PFSK-1 (cell line): ENCODE data around the gene RUNX1.

ENCODE experiments used
- FOXP2 ChIP-seq: optimal IDR thresholded peaks from 2 replicates; pipeline ENCODE3; 2011; ENCODE audit warnings: borderline replicate concordance, control low read depth, inconsistent platforms; ENCODE audit not compliant: insufficient read depth; ENCODE audit errors: extremely low read length, extremely low read depth
- POLR2AphosphoS5 ChIP-seq: IDR thresholded peaks from 2 replicates; pipeline ENCODE4 v1.6.1; 2012; ENCODE audit warnings: low read depth, mild to moderate bottlenecking, control low read depth, low read length, moderate library complexity
- REST ChIP-seq, 2 experiments: IDR thresholded peaks; 2 replicates each; pipeline versions ENCODE4 v1.6.1 to v1.8.0; 2011 to 2012; ENCODE audit warnings: low read depth in 2 of 2, low read length in 2 of 2, control low read depth in 1 of 2, inconsistent platforms in 1 of 2, mild to moderate bottlenecking in 1 of 2, moderate library complexity in 1 of 2; ENCODE audit not compliant: insufficient read depth in 1 of 2
- SIN3A ChIP-seq: IDR thresholded peaks from 2 replicates; pipeline ENCODE4 v1.6.1; 2012; ENCODE audit warnings: mild to moderate bottlenecking, low read length, moderate library complexity, borderline replicate concordance; ENCODE audit not compliant: insufficient read depth
- TAF1 ChIP-seq: IDR thresholded peaks from 2 replicates; pipeline ENCODE4 v1.6.1; 2012; ENCODE audit warnings: low read length, control low read depth, borderline replicate concordance; ENCODE audit not compliant: insufficient read depth

Gene RUNX1

GRCh38 chr21:35016517-35017188, 32.4 kb downstream of the RUNX1 start:
- TF ChIP-seq FOXP2 (no peak), POLR2AphosphoS5 (no peak), SIN3A (no peak), REST (IDR thresholded peaks at IDR 0.05; ENCODE audit: insufficient read depth in 1 of 2, low read depth in 2 of 2, low read length in 2 of 2) (no peak), TAF1 (no peak)

DNA sequence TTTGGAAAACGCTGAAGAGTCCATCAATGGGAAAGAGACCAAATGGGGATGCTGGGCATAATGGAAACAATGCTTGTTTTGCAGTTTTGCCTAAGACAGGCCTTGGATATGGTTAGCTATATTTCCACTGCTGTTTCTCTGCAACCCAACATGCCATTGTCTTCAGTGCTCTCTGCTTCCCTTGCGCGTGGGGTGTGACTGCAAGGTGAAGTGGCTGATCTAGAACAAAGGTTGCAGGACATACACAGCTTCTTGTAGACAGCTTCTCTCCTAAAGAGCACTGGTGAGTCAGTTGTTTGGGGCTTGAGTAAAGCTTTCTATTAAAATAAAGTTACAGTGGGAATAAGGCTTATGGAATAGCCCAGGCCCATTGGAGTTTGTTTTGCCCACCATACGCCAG, 33.0 kb downstream of the RUNX1 start:
- TF ChIP-seq POLR2AphosphoS5 (no peak), TAF1 (no peak), FOXP2 (no peak), SIN3A (no peak), REST (IDR thresholded peaks at IDR 0.05; ENCODE audit: insufficient read depth in 1 of 2, low read depth in 2 of 2, low read length in 2 of 2) (no peak)

DNA sequence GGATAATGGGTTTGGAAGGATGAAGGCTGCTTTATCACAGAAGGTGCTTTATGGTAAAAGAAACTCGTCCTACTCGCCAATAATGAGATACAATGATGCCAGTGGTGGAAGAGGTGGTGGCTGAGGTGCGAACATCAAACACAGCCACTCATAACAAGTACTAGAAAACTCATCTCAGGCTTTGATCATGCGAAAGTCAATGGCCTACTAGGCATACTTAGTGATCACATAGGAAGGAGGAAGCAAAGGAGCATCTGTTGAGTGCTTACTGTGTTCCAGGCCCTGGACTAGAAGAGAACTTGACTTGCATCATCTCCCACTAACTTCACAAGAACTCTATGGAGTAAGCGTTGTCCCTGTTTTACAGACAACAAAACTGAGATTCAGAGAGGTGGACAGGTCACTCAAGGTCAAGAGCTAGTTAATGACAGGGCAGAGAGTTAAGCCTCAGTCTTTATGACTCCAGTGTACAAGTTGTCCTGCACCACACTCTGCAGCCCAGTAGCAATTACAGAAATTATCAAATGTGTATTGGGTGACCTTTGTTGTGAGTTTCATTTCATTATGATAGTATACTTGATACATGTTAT, 33.6 kb downstream of the RUNX1 start:
- TF ChIP-seq POLR2AphosphoS5 (no peak), TAF1 (no peak), SIN3A (no peak), REST (IDR thresholded peaks at IDR 0.05; ENCODE audit: insufficient read depth in 1 of 2, low read depth in 2 of 2, low read length in 2 of 2) (no peak), FOXP2 (no peak)

GRCh38 chr21:35014302-35015041, 34.6 kb downstream of the RUNX1 start:
- TF ChIP-seq TAF1 (no peak), POLR2AphosphoS5 (no peak), SIN3A (no peak), REST (IDR thresholded peaks at IDR 0.05; ENCODE audit: insufficient read depth in 1 of 2, low read depth in 2 of 2, low read length in 2 of 2) (no peak), FOXP2 (no peak)
